GM21528 (cell line): ENCODE results near the gene ARHGEF16.

Experiments used
- ATAC-seq: cut with Tn5 transposase; IDR thresholded peaks from one replicate; pipeline ENCODE4 v1.9.1; 2021; ENCODE audit warnings: mild to moderate bottlenecking, moderate library complexity; ENCODE audit not compliant: unreplicated experiment, low FRiP score

Gene ARHGEF16

DNA sequence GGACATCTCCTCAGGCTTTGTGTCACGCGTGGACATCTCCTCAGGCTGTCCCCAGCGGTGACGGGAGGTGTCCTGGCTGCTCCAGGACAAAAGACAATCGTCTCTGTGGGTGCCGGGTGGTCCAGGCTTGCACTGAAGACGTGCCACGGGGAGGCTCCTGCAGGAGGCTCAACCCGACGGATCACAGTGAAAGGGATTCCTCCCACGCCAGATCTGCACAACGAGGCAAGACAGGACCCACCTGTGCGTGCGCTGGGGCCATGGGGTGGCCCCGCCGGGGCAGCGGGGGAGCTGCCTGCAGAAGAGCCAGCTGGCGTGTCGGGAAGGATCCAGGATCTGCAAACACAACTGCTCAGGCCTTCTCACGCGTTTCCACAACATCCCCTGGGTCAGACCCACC is 18.8 kb upstream of the ARHGEF16 start:
- no peak for ATAC-seq

DNA sequence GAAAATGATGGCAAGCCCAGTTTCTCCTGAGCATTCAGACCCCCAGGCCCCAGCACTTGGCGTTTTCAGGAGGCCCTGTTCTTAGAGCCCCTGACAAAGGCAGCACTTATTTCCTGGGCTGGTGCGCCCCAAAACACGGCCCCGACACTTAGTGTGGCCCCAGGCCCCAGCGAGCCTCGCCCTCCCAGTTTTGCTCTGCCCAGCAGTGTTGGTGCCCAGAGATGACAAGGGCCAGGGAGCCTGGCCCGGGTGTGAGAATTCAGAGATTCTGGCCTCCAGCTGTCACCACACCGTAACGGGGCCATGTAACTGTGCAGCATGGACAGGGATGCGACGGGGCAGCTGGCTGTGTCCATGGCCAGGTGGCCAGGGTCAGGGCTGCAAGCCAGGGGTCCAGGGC is 18.0 kb upstream of the ARHGEF16 start:
- ATAC-seq: no peak

DNA sequence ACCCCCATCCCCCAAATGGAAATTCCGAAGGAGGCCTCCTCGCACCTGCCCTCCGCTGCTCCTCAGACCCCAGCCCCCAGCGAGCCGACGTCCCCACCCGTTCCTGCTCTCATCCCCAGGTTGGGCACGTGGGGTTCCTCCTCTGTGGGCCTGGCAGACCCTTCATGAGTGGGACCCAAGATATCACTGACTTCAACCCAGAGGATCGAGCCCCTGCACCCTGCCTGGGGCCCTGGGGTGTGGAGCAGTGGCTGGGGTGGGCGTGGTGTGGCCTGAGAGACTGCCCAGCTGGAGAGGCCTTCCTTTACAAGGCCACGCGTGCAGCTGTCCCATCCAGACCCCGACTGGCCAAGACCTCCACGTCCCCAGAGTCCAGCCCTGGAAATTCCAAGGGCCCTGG is 17.6 kb upstream of the ARHGEF16 start:
- ATAC-seq: no peak

DNA sequence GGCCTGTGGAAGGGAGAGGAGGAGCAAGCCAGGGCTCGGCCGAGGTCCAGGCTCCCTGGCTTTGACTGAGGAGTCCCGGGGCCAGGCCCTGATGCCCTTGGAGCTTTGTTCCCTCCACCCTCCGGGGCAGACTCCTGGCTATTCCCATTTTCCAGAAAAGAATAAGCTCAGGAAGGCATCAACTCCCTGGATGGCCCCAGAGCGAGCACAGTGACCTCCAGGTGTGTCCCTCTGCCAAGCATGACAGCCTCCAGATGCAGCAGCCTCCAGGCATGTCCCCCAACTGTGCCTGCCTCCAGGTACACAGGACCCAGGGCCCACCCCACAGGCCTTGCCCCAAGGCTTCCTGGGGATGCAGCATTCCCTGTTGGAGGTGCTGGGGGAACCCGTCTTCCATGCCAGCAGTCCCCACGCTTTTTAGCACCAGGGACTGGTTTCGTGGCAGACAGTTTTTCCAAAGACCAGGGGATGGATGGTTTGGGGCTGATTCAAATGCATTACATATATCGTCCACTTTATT is 15.7 kb upstream of the ARHGEF16 start:
- ATAC-seq: no peak

DNA sequence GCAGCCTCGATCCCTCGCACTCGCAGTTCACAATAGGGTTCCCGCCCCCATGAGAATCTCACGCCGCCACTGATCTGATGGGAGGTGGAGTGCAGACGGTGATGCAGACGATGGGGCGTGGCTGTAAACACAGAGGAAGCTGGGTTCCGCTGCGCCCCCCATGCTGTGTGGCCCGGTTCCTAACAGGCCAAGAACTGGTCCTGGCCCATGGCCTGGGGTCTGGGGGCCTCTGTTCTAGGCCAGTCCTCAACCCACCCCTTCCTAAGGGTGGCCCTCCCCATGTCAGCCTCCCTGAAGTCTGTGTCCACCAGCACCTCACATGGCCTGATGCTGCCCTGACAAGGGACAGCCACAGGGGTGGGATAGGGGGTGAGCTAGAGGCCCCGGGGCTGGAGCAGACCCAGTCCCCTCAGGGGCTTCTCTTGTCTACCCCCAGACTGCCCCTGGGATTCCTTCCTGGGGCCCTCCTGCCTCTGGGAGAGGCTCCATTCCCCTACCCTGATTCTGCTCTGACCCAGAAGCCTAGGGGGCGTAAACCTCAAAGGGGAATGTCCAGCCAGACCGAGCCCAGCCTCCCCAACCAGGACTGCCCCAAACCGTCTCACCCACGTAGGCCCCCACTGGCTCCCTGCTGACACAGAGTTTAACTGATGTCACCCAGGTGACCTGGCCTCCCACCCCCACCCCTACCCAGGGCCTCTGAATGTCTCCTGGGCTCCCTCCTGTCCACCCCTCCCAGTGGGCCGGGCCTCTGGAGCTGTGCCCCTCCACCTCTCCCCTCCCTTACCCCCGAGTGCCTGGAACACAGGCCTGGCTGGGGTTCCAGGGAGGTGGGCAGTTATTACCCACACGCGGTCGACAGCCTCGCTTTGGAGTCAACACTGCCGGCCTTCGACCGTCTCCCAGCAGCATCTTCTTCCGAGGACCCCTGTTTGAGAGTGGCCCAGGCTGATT is 14.8 kb upstream of the ARHGEF16 start:
- ATAC-seq: no peak

DNA sequence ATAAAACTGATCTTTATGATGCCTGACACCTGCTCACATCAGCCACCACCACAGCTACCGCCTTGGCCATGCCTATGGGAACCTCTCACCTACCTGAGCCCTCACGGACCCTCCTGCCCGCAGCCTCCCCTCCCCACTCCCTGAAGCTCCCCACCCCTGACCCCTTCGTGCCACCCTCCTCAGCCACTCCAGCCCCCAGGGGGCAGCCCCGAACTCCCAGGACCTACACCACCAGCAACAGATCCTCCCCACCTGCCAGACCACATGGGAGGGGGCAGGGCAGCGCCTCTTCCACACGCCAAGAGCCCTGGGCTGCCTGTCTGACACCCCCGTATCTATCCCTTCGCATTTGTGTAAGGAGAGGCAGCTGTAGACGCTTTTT is 14.2 kb upstream of the ARHGEF16 start:
- ATAC-seq: no peak

DNA sequence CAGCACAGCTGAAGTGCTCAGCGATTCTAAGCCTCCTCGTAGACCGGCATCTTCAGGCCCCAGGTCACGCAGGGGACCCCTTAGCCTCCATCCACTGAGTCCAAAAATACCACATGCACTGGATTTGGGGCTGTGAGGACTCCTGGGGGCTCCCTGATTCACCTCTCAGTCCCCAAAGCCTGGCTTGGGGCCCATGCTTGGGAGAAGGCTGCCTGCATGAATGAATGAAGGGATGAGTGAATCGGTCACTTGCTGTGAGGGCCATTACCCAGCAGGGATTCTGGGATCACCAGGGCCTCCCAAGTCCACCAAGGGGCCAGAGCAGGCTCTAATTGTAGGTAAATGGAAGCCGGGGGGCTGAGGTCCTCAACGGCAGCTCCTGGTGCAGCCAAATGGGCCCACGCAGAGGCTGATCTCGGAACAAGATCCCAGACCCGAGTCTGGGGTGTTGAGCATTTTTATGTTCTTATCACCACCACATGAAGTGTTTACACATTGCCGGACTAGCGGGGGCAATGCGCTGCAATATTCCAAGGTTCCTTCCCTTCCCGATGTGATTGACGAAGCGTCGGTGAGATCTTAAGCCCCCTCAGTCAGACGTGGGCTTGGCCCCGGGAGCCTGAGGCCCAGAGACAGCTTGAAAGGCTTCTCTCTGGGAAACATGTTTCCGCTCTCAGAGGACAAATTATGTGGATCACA is 13.6 kb upstream of the ARHGEF16 start:
- no peak for ATAC-seq

DNA sequence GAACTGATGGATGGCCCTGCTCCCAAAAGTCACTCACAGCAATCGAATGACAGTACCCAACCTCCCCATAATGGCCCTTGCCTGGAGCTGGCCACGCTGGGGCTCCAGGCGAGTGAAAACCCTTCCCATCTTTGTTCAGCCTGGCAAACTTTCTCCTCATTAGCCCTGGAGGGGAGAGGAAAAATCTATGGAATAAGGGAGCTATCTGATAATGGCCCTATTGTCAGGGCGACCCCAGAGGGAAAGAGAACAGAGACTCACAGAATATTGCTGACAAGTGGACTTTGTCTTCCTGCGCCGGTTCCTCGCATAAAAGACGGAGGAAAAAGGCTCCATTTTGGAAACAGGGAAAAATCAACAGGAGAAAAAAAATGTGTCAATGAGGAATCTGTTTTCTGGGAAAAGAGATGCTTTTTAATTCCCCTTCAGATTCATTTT is 13.0 kb upstream of the ARHGEF16 start:
- ATAC-seq: no peak

DNA sequence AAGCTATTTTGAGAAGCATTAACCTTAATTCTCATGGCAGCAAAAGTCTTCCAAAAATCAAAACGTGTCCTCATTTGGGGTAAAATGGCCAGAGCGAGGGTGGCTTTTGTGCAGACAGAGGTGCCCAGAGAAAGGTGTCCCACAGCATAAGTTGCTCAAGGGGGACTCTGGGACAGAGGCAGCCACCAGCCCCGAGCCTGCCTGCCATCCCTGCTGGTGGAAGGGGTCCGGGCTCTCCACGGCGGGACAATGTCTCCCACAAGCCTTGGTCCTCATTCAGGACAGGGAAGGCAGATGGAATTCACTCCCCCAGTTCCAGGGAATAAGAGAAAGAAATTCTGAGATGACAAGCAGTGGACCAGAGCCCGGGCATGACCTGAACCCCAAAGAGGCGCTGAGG is 12.6 kb upstream of the ARHGEF16 start:
- ATAC-seq: no peak

DNA sequence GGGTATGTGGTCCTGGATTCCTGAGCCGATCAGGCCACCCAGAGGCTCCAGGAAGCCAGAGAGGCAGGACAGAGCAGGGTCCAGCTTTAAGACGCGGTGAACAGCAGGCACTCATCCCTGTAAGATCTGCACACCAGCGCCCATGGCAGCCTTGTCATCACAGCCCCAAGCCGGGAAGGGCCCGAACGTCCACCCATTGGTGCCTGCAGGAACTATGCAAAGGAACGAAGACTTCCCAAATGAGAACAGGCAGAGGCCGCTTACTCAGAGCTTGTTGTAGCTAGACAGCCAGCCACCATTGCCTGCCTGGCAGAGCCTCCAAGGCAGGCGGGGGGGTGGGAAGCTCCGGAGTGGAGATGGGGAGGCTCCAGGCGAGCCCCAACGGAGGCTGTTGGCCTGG is 12.1 kb upstream of the ARHGEF16 start:
- ATAC-seq: no peak

DNA sequence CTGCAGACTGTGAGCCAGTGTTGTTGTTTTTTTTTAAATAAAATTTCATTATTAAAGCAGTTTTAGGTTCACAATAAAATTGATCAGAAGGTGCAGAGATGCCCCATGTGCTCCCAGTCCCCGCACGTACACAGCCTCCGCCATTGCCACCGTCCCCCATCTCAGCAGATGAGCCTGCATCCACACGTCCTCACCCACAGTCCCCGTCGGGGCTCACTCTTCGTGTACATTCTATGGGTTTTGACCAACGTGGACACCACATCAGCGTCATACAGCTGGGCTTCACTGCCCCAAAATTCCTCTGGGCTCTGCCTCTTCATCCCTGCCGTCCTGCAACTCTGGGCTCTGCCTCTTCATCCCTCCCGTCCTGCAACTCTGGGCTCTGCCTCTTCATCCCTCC is 11.6 kb upstream of the ARHGEF16 start:
- ATAC-seq: no peak

DNA sequence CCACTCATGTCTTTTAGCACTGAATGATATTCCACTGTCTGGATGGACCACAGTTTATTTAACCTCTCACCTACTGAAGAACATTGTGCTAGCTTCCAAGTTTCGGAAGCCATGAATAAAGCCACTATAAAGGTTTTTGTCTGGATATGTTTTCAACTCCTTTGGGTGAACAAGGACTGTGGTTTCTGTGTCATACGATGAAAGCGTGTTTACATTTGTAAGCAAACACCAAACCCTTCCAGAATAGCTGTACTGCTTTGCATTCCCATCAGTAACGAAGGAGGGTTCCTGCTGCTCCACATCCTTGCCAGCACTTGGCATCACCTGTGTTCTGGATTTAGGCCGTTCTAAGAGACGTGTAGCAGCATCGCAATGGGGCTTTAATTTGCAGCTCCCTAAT is 10.7 kb upstream of the ARHGEF16 start:
- no peak for ATAC-seq

DNA sequence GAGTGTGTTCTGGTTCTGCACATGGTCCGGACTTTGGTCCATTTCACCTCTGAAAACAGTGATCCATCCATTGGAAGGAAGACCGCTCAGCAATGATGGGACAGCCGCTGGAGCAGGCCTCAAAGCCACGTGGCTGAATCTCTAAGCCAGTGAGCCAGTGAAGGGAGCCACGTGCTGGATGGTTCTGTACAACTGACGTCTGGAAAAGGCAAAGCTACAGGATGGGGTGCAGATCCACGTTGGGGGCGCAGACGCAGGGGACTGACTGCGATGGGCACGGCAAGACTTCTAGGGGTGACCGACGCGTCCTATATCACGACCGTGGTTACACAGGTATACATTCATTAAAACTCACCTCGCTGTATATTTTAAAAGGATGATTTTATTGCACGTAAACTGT is 10.2 kb upstream of the ARHGEF16 start:
- no peak for ATAC-seq

DNA sequence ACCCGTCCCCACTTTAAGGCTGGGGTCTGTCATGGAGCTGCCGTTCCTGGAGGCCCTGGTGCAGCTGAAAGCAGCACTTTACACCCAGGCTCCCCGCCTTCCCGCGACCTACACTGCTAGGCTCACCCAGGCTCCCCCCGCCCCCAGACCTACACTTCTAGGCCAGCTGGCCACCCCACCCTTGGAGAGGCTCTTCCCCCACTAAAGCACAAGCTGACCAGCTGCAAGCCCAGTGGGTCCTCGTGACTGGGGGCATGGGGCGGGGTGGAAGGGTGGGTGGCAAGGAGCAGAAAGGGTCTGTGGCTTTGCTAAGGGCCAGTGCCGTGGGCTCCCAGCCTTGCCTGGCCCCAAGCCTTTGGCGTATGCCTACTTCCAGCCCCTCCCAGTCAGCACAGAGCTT is 9.7 kb upstream of the ARHGEF16 start:
- no peak for ATAC-seq

DNA sequence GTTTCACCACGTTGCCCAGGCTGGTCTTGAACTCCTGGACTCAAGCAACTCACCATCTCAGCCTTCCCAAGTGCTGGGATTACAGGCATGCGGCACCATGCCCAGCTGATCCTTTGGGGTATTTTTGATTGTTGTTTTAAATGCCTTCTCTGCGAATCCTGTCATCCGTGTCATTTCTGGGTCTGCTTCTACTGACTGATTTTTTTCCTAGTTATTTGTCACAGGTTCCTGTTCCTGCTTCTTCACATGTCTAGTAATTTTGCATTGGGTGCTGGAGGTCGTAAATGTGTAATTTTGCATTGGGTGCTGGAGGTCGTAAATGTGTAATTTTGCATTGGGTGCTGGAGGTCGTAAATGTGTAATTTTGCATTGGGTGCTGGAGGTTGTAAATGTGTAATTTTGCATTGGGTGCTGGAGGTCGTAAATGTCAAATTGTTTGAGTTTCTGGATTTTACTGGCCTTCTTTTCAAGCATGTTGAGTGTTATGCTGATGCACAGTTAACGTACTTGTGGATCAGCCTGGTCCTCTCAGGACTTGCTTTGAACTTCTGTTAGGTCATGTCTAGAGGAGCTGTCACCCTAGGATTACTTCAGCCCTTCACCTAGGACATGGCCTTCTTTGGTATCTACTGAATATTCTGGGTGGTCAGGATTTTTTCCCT is 4.1 kb upstream of the ARHGEF16 start:
- ATAC-seq: no peak

DNA sequence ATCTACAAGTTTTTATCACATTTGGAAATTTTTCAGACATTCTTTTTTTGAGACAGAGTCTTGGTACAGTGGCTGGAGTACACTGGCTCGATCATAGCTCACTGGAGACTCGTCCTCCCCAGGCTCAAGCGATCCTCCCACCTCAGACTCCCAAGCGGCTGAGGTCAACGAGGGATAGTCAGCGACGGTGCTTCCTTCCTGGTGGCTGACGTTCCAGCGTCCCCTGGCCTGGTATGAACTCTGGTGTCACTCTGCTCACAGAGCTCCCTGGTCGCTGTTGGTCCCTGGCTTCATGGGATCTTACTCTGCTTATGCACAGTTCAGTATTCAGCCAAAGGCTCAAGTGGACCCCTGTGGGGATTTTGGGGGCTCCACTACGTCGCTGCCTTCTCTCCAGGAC is 3.5 kb upstream of the ARHGEF16 start:
- no peak for ATAC-seq

DNA sequence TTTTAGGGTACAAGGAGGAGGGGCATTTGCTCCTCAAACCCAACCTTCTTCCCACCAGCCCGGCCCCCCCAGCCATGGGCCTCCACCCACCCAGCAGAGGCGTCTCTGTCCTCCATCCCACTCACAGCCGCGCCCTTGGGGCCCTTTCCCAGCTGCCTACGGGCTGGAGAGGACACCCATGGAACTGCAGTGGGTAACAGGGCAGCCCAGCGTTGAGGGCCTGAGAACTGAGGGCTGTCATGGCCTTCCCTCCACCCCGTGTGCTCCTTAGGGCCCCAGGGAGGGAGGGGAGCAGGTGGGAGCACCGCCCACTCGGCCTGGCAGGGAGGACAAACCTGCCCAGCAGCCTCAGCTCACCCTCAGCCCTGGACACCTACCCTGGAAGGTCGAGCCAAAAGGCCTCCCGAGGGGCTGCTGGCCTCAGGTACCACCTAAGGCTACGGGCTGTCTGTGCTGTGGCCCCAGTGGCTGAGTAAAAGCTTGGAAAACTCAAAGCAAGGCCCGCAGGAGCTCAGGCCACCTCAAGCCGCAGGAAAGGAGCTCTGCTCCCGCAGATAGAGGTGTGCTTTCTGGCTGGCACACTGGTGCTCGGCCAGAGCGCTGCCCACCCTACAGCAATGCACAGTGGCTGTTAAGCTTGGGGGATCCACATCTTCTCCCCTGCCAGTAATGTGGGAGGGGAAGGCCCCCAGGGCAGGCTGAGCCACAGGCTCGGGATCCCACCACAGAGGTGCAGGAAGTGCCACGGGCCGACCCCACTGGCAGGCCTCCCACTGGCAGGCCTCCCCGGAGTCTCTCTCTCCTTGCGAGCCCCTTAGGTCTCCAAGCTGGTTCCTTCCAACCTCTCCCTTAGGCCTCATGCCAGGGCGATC is 2.2 kb upstream of the ARHGEF16 start:
- ATAC-seq: no peak

DNA sequence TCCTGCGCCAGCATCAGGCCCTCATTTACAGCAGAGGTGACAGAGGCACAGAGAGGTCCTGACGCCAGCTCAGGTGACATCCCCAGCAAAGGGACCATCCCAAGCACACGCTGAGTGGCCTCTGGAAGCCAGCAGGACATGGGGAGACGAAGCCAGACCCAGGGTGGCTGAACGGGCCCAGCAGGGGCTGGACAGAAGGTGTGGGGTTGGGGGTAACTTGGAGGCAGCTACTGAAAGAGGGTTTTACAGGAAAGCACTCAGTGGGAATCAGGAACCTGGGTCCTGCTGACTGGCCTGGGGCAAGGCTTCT is 1.6 kb upstream of the ARHGEF16 start:
- ATAC-seq: no peak

DNA sequence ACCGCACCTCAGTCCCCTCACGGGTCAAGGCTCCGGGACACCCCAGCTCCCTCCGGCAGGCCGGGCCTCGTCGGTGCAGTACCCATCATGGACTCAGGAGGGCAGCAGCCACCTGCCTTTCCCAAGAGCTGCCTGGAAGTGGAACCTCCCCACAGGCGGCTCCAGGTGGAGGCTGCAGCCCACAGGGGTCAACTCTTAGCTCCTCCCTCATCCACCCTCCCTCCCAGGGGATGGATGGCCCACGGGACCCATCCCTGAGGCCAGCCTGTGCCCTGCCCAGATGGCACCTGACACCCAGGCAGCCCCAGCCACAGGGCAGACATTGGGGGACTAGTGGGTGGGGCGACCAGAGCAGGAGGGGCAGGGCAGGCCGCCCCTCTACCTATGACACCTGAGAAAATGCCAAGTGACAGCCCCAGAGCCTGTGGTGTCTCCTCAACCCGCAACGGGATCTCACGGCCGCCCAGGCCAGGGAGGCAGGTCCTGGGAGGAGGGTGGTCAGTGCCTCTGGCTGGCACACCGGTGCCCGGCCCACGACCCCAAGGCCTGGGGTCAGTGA is 1.2 kb upstream of the ARHGEF16 start:
- no peak for ATAC-seq
